ENCODE data around the gene SOCS7.
"Not testable (repeated sequence)": the region's sequence is repeated elsewhere in the genome, so short reads cannot be mapped to it uniquely, and the experiment has no call there.

SOCS7 gene

DNA sequence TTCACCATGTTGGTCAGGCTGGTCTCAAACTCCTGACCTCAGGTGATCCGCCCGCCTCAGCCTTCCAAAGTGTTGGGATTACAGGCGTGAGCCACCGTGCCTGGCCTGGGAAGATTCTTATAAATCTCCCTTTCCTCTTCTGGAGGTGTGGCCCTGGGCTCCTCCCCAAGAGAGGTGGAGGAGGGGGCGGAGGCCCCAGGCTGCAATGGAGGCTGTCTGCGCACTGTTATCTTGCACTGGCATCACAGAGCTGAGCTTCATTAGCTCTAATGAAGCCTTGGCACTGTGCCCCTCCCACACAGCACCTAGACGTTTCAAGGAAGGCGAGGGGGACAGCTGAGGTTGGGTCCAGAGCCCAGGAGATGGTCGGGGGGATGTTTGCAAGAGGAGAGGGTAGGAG is 84.2 kb downstream of the SOCS7 start:
- DNase-seq: no peak

DNA sequence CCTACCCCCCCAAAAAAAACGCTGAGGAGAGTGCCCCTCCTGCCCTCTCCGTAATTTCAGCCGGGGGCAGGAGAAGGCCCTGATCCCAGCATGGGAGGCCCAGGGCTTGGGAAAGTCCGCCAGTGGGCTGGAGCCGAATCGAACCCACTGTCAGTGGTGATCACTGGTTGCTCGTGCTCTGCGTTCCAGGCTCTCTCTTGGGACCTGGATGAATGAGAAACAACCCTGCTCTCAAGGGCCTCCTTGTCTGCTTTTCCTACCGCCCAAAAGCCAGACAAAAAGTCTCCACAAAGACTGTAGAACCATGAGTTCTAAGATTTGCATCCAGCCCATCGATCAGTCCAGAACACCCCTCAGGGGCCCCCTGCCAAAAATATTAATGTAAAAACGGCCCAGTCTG is 84.7 kb downstream of the SOCS7 start:
- no peak for DNase-seq

DNA sequence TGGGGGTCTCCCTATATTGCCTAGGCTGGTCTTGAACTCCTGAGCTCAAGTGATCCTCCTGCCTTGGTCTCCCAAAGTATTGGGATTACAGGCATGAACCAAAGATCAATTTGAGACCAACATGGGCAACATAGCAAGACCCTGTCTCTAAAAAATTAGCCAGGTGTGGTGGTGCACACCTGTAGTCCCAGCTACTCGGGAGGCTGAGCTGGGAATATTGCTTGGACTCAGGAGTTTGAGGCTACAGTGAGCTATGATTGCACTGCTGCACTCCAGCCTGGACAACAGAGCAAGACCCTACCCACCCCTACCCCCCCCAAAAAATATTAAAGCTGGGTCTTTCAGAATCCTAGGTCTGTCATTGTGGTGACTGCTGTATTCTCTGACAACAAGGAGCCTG is 85.7 kb downstream of the SOCS7 start:
- not testable (repeated sequence) for DNase-seq

DNA sequence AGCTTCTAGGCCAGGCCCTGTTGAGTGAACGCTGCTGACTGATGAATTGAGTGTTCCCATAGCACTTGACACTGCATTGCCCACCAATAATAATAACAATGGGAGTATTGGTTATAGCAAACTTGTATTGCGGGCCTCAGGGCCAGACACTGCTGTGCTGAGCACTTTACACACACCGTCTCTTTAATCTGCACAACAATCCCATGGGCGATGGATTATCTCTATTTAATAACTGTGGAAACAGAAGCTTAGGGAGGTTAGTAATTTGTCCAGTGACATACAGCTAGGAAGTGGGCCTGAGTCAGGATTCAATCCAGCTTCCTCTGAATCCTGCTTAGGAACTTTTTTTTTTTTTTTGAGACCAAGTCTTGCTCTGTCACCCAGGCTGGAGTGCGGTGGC is 87.8 kb downstream of the SOCS7 start:
- no peak for DNase-seq

DNA sequence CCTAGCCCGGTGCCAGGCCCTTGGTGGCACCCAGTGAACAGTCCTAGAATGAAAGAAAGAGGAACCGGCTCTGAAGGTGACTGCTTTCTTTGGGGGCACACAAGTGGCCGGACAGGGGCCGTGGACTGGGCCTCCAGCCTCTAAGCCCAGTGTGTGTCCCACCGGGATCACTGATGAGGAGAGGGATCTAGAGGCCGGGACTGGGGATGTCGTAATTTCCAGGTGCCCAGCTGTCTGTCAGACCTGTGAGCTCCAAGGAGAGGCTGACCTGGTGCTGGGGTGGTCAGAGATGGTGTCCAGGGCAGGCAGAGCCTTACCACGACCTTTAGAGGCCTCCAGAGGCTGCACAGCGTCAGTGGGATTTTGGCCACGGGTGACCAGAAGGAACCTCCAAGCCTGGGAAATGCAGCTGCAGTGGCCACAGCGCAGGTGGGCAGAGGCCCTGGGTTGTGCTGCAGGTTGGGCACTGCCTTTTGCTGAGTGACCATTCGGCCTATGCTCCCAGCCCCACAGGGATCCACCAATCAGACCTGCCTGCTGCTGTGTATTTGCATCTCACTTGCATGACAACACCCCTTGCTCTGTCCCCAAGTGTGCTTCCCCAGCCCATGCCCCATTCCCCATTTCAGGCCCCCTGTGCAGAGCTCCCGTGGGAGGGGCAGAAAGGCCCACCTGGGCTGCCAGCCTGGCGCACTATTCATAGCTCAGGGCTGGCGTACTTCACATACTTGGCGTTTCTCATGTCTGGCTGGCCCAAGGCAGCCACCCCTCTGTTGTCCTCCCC is 89.2 kb downstream of the SOCS7 start:
- DNase-seq: no peak

DNA sequence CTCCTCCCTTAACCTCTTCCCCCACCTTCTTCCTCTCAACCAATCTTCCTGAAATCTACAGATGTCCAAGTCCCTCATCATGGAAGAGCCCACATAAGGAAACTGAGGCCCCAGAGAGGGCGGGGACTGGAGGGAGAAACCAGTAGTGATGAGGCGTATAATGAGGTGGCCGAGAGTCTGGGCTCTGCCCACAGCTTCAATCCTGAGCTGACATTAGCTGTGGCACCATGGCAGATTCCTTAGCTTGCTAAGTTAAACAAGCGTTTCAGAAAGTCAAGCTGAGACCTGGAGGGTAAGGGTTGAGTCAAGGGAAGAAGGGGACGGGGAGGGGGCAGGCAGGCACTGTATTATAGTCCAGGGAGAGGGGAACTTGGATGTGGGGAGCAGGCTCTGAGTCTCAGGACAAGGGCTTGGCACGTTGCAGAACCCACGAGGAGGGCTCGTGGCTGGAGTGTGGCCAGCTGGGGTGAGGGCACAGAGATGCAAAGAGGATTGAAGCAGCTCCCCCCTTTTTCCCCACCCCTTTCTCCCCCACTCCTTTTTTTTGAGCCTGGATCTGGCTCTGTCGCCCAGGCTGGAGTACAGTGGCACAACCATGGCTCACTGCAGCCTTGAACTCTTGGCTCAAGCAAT is 89.9 kb downstream of the SOCS7 start:
- DNase-seq: peak in 15 of 58 donors; percentile 18 to 63 (median 34)

DNA sequence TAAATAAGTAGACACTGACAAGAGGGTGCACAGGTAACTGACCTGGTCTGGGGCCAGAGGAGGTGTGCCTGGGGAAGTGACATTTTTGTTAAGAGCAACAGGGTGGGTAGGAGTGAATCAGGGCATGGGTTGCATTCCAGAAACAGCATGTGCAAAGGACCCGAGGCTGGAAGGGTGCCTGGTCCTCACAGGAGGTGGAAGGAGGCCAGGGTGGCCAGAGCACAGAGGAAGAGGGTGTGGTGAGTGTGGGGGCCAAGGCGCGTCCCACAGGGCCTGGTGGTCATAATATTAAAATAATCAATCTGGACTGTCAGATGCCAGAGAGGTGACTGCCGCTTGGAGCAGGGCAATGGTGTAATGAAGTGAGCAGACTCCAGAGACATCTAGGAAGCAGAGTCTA is 90.9 kb downstream of the SOCS7 start:
- no peak for DNase-seq

DNA sequence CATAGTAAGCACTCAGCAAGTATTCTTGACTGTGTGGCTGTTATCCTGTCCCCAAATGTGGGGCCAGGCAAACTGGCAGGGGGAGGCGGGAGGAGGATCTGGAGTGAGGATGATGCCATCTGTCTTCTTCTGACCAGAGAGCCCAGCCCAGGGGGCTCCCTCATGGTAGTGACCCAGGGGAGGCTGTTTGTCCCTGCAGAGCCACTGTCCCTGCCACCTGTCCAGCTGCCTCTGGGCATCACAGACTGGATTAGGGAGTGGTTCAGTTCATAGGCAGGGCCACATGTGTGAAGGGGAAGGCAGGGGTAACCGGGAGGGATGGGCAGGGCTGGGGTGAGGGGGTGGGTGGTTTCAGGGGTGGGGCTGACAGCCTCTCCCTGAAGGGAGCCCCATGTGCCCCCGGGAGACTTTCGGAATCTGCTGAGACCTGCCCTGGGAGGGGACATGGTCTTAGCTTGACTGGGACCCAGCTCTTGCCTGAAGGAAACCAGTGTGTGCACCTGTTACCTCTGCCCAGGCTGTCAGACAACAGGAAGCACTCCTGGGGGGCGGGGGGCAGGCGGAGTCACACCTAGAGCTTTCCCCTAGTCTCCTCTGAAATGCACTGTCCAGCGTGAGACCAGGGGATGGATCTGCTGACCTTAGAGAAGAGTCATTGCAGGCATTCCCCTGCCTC is 91.8 kb downstream of the SOCS7 start:
- no peak for DNase-seq

DNA sequence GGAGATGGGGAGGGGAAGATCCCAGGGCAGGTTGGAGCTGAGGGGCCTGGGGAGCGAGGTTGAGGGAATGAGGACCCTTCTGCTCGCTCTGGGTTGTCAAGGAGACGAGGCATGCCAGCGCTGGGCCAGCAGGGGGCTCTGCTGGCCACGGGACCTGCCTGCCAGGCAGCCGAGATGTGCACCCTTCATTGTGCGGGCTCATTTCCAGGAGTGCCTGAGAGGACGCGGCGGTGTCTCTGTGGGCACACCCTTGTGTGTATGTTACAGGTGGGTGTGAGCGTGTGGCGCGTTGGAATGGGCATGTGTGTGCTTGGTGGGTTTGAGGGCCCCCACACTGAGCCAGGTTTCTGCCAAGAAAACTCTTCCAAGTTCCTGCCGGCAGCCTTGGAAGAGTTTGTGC is 92.5 kb downstream of the SOCS7 start:
- peak in 52 of 58 donors; percentile 26 to 81 (median 58) for DNase-seq

DNA sequence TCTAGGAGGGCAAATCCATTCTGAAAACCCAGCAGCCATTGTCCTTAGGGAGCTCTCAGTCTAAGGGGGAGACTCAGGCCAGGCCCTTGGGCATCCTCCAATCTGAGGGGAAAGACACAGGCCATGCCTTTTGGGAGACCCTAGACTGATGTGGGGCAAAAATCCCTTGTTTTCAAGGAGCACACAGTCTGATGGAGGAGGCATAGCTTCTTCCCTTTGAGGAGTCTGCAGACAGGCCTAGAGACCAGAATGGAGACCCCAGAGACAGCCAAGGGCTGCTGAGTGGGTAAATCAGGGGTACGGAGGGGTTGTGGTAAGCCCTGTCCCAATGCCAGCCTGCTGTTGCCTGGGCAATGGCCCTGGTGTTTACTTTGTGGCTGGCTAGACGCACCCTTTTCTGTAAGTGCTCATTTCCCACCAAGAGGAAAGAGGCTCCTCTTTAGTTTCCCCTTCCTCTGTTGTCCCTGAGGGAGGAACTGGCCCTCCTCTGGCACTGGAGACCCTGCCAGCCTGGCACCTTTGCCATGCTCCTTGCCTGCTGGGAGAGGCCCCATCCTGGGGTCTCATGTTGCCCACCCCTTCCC is 96.0 kb downstream of the SOCS7 start:
- no peak for DNase-seq

DNA sequence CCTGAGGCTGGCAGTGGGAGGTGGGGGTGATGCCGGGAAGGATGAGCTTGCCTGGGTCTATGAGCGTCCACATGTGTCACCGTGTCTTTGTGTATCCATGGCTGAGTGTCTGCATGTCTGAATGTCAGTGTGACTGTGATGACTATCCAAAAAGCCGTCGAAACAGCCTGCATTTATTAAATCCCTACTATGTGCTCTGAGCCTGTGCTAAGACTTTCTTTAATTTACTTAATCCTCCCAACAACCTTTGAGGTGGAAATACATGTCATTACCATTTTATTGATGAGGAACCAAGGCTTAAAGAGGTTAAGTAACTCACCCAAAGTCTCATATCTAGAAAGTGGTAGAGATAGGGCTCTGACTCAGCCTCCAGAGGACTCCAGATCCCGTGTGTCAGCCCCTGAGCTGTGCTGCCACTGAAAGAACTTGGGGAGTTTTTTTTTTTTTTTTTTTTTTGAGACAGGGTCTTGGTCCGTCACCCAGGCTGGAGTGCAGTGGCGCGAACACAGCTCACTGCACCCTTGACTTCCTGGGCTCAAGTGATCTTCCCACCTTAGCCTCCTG is 96.6 kb downstream of the SOCS7 start:
- no peak for DNase-seq

DNA sequence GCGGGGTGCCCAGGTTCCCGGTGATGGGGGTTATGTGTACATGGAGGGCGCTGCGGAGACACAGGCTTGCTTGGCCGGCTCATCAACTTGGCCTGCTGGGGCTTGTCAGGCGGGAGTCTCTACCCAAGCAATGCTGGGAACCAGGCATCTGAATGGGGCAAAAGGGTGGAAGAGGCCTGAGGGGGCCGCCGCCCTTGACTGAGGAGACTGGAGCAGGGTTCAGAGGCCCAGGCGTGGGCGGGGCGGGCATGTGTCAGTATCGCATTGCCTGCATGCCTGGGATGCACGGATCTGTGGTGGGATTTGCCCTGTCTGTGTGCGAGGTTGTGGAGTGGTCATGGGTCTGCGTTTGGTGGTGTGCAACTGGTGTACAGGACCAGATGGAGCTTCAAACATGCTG is 97.7 kb downstream of the SOCS7 start:
- no peak for DNase-seq

DNA sequence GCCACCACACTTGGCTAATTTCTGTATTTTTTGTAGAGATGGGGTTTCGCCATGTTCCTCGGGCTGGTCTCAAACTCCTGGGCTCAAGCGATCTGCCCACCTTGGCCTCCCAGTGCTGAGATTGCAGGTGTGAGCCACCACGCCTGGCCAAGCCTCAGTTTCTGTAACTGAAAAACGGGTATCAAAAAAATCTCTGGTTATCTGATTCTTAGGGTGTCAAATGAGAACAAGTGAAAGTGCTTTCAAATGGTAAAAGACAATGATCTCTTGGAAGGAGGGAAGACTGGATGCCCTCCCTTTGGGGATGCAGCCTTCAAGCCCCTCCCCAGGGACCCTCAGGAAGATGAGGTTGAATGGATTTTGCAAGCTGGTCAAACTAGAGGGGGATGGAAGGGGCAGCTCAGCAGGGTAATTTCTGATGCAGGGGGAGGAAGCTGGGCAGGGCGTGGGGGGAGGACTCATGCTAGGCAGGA is 98.9 kb downstream of the SOCS7 start:
- DNase-seq: no peak

DNA sequence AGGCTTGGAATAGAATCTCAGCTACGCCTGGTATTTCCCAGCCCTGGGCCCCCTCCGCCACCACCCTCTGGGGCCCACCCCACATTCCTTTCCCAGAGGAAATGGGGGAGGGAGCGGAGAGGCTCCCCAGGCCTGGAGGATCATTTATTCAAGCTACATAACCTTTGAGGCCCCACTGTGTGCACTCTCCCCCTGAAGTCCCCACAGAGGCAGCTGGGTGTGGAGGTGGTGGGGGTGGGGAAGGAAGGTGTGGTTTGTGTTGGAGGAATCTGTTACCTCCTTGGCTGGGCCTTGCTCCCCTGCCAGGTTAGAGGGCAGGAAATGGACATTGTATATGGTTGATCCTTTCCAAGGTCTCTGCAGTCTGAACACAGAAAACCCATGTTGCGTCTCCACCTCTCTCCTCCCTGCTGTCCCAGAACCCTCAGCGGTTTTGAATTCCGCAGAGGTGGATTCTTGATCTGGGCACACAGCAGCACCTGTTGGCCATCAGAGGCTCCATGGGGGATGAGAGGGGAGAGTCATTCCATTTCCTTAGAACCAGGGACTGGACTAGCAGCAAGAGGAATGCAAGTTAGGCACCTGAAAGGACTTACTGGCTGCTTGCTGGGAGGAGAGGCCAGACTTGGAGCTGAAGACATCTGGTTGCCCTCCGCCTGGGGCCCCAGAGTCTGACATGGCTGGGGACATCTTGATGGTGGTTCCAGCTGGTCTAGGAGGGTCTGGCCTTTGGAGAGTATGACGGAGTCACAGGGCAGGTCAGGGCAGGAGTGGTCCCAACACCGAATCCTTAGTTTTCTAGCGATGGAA is 99.6 kb downstream of the SOCS7 start:
- no peak for DNase-seq

DNA sequence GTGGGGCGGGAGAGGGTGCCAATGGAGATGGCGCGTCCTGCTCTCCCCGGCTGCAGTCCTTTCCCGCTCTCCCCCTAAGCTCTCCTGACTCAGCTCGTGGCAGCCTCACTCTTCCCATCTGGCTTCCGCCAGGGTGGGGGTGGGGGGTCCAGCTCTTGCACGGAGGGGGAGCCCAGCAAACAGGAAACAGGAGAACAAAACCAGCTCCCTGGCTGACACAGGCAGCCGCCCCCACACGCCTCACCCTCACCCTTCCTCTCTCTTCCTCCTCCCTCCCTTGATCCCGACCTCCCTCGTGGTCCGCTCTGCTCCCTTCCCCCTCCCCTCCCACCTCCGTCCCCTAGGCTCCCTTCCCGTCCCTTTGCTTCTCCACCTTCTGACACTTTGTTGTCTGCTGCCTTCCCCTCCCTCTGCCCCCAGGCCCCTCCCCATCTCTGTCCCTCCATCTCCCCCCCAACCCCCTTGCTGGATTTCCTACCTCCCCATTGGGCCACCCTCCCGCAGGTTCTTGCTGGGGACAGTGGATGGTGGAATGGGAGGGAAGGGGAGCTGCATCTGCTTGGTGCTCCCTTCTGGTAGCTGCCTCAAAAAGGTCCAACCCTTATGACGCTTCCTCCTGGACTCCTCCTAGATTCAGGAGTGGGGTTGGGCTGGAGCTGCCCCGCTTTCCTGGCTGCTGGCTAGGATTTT is 100.3 kb downstream of the SOCS7 start:
- DNase-seq: peak in 10 of 58 donors; percentile 23 to 74 (median 40)

DNA sequence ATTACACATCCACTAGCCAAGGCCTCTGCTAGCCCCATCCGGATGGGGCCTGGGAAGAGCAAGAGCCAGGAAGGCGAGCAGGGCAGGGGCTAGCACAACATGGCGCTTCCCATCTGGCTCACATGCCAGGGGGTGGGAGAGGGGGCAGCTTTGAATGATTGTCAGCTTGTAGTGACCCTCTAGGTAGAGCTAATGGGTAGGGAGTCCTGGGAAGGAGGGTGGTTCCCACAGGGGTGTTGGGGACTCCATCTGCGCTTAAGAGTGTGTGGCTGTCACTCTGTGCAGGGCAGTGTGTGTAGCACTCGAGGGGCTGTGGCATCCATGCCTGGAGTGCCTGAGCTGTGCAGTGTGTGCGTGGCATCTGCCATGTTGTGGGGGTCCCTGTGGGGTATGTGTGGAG is 101.1 kb downstream of the SOCS7 start:
- DNase-seq: no peak

DNA sequence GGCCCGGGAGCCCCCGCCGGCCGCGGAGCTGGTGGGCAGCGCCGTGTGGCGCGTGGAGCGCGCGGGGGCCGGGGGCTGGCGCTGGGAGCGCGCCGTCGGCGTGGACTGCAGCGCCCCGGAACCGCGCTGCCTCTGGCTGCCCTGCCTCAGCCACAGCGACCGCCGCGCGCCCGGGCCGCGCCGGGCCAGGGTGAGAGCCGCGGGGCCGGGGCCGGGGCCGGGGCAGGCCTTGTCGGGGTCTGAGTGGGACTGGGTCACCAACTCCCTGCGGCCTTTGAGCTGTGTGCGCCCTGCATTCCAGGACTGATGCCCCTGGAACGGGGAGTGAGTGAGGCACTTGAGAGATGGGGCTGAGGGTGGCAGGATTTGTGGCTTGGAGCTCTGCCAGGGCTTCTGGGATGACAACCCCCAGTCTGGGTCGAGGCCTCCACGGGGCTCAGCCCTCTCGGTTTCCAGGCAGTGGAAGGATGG is 102.3 kb downstream of the SOCS7 start:
- DNase-seq: peak in 8 of 58 donors; percentile 49 to 63 (median 58)

DNA sequence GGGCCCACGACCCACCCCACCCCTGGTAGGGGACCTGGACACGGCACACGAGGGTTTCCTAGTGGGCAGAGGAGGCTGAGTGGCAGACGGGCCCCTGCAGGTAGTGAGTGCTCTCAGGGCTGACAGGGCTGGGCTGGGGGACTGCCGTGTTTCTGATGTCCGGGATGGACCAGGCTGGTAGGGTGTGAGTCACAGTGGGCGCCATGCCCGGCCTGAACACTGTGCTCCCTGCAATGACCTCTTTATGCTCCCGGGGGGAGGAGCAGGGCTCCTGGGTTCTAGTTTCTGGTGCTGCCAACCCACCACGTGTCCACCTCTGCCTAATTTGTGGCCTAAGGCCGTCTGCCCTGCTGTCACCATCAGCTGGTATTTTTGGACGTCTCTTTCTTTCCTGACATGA is 102.9 kb downstream of the SOCS7 start:
- DNase-seq: peak in 56 of 58 donors; percentile 34 to 97 (median 81)
